T-helper 2 cell treated with Interferon-gamma antibody and Interleukin-4, amounts not matched to agents 5 μg/mL and 100 μg/mL, for 36 hours (primary cell): ENCODE data around the gene MRPL51.

Experiments used
- DNase-seq: peaks from one replicate; pipeline ENCODE4 v3.0.0; 2021; ENCODE audit warnings: low spot score
- H3K27ac Mint-ChIP-seq: one replicate; pipeline ENCODE4 v1.8.0; 2021; ENCODE audit warnings: mild to moderate bottlenecking, mixed read lengths
- H3K27me3 Mint-ChIP-seq: one replicate; pipeline ENCODE4 v1.8.0; 2021; ENCODE audit warnings: low read depth, mixed read lengths
- H3K36me3 Mint-ChIP-seq: one replicate; pipeline ENCODE4 v1.8.0; 2021; ENCODE audit warnings: low read depth, mixed read lengths
- H3K4me1 Mint-ChIP-seq: one replicate; pipeline ENCODE4 v1.8.0; 2021; ENCODE audit warnings: low read depth, mixed read lengths
- H3K4me3 Mint-ChIP-seq: one replicate; pipeline ENCODE4 v1.8.0; 2022; ENCODE audit warnings: mild to moderate bottlenecking, moderate library complexity, mixed read lengths
- H3K9me3 Mint-ChIP-seq: one replicate; pipeline ENCODE4 v1.8.0; 2021; ENCODE audit warnings: mixed read lengths

The MRPL51 gene

DNA sequence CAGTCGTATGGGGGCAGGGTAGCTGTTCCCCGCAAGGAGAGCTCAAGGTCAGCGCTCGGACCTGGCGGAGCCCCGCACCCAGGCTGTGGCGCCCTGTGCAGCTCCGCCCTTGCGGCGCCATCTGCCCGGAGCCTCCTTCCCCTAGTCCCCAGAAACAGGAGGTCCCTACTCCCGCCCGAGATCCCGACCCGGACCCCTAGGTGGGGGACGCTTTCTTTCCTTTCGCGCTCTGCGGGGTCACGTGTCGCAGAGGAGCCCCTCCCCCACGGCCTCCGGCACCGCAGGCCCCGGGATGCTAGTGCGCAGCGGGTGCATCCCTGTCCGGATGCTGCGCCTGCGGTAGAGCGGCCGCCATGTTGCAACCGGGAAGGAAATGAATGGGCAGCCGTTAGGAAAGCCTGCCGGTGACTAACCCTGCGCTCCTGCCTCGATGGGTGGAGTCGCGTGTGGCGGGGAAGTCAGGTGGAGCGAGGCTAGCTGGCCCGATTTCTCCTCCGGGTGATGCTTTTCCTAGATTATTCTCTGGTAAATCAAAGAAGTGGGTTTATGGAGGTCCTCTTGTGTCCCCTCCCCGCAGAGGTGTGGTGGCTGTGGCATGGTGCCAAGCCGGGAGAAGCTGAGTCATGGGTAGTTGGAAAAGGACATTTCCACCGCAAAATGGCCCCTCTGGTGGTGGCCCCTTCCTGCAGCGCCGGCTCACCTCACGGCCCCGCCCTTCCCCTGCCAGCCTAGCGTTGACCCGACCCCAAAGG, 42.1 kb upstream of the MRPL51 start:
- Mint-ChIP-seq H3K9me3 (no peaks in the 10 kb centered on the region), H3K27me3 (no peaks in the 10 kb centered on the region), H3K36me3 (peaks cover 80% of the 10 kb centered on the region), H3K4me3 (peak overlapping the region; percentile 99), H3K27ac (peak overlapping the region; percentile 100), H3K4me1 (peaks cover 47% of the 10 kb centered on the region)
- peak; percentile 83 for DNase-seq

DNA sequence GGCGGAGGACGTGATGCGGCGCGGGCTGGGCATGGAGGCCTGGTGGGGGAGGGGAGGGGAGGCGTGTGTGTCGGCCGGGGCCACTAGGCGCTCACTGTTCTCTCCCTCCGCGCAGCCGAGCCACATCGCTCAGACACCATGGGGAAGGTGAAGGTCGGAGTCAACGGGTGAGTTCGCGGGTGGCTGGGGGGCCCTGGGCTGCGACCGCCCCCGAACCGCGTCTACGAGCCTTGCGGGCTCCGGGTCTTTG, 41.6 kb upstream of the MRPL51 start:
- Mint-ChIP-seq H3K36me3 (peaks cover 84% of the 10 kb centered on the region), H3K27me3 (no peaks in the 10 kb centered on the region), H3K9me3 (no peaks in the 10 kb centered on the region), H3K27ac (peak overlapping the region; percentile 100), H3K4me3 (peak overlapping the region; percentile 99), H3K4me1 (peaks cover 42% of the 10 kb centered on the region)
- DNase-seq: no peak

DNA sequence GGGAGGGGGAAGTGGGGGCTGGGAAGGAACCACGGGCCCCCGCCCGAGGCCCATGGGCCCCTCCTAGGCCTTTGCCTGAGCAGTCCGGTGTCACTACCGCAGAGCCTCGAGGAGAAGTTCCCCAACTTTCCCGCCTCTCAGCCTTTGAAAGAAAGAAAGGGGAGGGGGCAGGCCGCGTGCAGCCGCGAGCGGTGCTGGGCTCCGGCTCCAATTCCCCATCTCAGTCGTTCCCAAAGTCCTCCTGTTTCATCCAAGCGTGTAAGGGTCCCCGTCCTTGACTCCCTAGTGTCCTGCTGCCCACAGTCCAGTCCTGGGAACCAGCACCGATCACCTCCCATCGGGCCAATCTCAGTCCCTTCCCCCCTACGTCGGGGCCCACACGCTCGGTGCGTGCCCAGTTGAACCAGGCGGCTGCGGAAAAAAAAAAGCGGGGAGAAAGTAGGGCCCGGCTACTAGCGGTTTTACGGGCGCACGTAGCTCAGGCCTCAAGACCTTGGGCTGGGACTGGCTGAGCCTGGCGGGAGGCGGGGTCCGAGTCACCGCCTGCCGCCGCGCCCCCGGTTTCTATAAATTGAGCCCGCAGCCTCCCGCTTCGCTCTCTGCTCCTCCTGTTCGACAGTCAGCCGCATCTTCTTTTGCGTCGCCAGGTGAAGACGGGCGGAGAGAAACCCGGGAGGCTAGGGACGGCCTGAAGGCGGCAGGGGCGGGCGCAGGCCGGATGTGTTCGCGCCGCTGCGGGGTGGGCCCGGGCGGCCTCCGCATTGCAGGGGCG, 41.0 kb upstream of the MRPL51 start, which contains the start of gene GAPDH:
TSS of gene GAPDH (plus strand) at position 595 of the 772 bp plus-strand sequence. CDS start 316 bp downstream, outside the sequence.
- Mint-ChIP-seq H3K36me3 (peaks cover 84% of the 10 kb centered on the region), H3K4me3 (peak within 1 kb of the TSS; percentile 99), H3K4me1 (peaks cover 39% of the 10 kb centered on the region), H3K9me3 (no peaks in the 10 kb centered on the region), H3K27me3 (no peaks in the 10 kb centered on the region), H3K27ac (peak within 1 kb of the TSS; percentile 100)
- peak; percentile 92 for DNase-seq

DNA sequence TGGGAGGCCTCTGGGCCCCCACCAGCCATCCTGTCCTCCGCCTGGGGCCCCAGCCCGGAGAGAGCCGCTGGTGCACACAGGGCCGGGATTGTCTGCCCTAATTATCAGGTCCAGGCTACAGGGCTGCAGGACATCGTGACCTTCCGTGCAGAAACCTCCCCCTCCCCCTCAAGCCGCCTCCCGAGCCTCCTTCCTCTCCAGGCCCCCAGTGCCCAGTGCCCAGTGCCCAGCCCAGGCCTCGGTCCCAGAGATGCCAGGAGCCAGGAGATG, 40.5 kb upstream of the MRPL51 start:
- peak overlapping the region; percentile 100 for H3K27ac Mint-ChIP-seq
- H3K36me3 Mint-ChIP-seq: peaks cover 85% of the 10 kb centered on the region
- H3K4me1 Mint-ChIP-seq: peaks cover 37% of the 10 kb centered on the region
- H3K9me3 Mint-ChIP-seq: no peaks in the 10 kb centered on the region
- no peaks in the 10 kb centered on the region for H3K27me3 Mint-ChIP-seq
- DNase-seq: no peak
- peak overlapping the region; percentile 99 for H3K4me3 Mint-ChIP-seq

DNA sequence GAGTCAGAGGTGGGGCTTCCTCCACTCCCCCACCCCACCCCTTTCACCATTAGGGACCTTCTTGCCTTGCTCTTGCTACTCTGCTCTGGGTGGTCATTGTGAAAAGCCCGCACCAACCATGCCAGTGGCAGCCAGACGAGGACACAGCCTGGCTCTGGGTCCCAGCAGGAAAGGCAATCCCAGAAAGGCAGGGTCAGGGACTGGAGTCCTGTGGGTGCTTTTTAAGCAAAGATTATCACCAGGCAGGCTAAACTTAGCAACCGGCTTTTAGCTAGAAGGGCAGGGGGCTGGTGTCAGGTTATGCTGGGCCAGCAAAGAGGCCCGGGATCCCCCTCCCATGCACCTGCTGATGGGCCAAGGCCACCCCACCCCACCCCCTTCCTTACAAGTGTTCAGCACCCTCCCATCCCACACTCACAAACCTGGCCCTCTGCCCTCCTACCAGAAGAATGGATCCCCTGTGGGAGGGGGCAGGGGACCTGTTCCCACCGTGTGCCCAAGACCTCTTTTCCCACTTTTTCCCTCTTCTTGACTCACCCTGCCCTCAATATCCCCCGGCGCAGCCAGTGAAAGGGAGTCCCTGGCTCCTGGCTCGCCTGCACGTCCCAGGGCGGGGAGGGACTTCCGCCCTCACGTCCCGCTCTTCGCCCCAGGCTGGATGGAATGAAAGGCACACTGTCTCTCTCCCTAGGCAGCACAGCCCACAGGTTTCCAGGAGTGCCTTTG, 40.0 kb upstream of the MRPL51 start:
- Mint-ChIP-seq H3K36me3 (peaks cover 85% of the 10 kb centered on the region), H3K27ac (peak overlapping the region; percentile 100), H3K27me3 (no peaks in the 10 kb centered on the region), H3K9me3 (no peaks in the 10 kb centered on the region), H3K4me3 (peak overlapping the region; percentile 99), H3K4me1 (peaks cover 37% of the 10 kb centered on the region)
- DNase-seq: peak; percentile 54

DNA sequence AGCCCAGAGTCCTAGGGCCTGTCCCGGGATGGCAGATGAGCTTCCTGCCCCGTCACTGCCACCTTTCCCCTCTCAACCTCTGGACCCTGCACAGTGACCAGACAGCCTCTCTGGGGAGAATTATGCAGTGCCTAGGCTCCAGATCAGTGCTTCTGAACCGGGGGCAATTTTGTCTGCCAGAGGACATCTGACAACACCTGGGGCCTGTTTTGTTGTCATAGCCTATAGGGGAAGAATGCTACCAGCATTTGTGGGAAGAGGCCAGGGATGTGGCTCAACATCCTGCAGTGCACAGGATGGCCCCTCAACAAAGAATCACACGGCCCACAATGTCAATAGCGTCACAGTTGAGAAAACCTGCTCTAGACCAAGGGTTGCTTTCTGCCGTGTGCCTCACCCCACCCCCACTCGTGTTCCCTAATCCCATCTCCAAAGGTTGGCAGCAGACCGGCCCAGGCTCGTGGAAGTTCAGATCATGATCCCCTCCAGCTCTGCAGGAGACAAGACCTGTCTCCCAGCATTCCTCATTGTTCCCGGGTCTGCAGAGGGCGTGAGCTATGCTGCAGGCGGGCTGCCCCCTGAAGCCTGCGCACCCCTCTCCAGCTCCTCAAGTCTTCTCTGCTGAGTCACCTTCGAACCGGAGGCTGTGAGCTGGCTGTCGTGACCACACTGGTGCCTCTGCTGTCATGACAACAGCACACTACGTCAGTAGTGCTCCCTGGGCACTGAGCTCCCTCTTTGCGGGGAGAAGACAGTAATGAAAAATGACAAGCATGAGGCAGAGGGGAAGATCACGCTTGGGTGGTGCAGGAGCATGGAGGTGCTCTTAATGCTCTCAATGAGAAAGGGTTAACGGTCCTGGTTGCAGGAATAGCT, 39.2 kb upstream of the MRPL51 start:
- Mint-ChIP-seq H3K27me3 (no peaks in the 10 kb centered on the region), H3K9me3 (no peaks in the 10 kb centered on the region), H3K4me3 (peak overlapping the region; percentile 99), H3K36me3 (peaks cover 85% of the 10 kb centered on the region), H3K27ac (peak overlapping the region; percentile 100), H3K4me1 (peaks cover 32% of the 10 kb centered on the region)
- peak; percentile 87 for DNase-seq

DNA sequence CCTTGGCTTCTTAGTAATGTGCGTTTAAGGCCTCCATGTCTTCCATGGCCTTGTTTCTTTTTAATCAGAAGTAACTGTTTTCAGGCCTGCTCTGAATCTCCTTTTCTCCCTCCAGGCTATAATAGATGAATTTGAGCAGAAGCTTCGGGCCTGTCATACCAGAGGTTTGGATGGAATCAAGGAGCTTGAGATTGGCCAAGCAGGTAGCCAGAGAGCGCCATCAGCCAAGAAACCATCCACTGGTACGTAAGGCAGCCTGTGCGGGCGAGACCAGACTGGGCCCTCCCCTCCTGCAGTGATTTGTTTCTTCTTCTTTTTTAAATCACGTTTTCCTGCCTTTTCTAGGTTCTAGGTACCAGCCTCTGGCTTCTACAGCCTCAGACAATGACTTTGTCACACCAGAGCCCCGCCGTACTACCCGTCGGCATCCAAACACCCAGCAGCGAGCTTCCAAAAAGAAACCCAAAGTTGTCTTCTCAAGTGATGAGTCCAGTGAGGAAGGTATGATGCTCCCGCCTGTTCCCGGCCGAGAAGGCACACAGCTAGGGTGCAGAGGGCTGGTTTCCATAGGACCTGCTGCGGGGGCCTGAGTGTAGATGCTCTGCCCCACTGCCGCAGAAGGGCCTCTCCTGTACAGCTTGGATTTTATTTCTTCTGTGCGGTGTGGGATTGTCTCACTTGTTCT, 37.7 kb upstream of the MRPL51 start:
- Mint-ChIP-seq H3K27ac (peak overlapping the region; percentile 17), H3K9me3 (no peaks in the 10 kb centered on the region), H3K4me1 (peaks cover 23% of the 10 kb centered on the region), H3K4me3 (peak overlapping the region; percentile 4), H3K27me3 (no peaks in the 10 kb centered on the region), H3K36me3 (peaks cover 82% of the 10 kb centered on the region)
- no peak for DNase-seq

DNA sequence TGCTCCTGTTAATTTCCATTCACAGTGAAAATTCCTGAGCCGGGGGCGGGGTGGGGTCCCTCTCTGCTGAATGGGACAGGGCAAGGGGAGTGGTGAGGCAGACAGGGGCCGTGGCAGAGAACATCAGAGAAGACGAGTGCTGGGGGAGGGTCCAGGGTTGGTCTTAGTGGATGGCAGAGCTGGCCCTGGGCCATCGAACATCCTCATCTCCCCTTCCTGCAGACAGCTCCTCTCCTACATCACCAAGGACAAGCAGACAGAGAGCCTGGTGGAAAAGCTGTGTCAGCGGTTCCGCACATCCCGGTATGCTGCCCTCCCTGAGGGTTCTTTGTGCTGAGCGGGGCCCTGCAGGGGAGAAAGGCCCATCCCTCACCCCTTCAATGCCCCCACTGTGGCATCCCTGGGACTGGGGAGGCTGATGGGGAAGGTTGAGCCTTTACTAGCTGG, 36.3 kb upstream of the MRPL51 start:
- DNase-seq: no peak
- no peaks in the 10 kb centered on the region for H3K9me3 Mint-ChIP-seq
- no peaks in the 10 kb centered on the region for H3K27me3 Mint-ChIP-seq
- H3K36me3 Mint-ChIP-seq: peaks cover 84% of the 10 kb centered on the region
- no peak overlapping the region for H3K27ac Mint-ChIP-seq
- peaks cover 21% of the 10 kb centered on the region for H3K4me1 Mint-ChIP-seq
- H3K4me3 Mint-ChIP-seq: no peak overlapping the region

DNA sequence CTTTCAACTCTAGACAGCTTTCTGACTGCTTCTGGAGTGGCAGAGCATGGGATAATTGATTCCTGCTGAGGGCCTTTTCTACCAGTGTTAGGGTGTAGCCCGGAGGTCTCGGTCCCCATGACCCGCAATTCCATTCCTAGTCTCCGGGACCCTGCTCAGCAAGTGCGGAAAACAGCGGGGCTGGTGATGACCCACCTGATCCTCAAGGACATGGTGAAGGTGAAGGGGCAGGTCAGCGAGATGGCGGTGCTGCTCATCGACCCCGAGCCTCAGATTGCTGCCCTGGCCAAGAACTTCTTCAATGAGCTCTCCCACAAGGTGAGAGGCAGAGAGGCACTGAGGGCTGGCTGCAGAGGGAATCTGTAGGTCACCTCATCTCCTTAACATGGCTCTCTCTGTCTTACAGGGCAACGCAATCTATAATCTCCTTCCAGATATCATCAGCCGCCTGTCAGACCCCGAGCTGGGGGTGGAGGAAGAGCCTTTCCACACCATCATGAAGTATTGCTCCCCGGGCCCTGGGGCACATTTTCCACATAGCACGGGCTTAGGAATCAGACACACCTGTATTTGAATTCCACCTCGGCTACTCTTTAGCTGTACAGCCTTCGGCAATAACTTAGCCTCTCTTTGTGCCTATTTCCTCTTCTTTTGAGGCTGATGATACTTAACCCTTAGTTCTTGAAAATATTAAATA, 35.6 kb upstream of the MRPL51 start:
- no peak for DNase-seq
- no peaks in the 10 kb centered on the region for H3K27me3 Mint-ChIP-seq
- H3K27ac Mint-ChIP-seq: no peak overlapping the region
- peaks cover 88% of the 10 kb centered on the region for H3K36me3 Mint-ChIP-seq
- peaks cover 18% of the 10 kb centered on the region for H3K4me1 Mint-ChIP-seq
- no peaks in the 10 kb centered on the region for H3K9me3 Mint-ChIP-seq
- H3K4me3 Mint-ChIP-seq: no peak overlapping the region

DNA sequence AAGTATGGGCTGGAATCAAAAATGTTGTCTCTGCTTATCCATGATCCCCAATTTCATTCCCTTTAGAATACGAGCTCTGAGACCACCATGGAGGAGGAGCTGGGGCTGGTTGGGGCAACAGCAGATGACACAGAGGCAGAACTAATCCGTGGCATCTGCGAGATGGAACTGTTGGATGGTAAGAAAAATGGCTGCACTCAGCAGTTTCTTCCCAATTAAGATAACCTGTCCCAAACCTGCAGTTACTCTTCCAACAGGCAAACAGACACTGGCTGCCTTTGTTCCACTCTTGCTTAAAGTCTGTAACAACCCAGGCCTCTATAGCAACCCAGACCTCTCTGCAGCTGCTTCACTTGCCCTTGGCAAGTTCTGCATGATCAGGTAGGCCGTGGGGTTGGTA, 34.6 kb upstream of the MRPL51 start:
- H3K27me3 Mint-ChIP-seq: no peaks in the 10 kb centered on the region
- no peak for DNase-seq
- H3K27ac Mint-ChIP-seq: no peak overlapping the region
- peaks cover 13% of the 10 kb centered on the region for H3K4me1 Mint-ChIP-seq
- H3K4me3 Mint-ChIP-seq: no peak overlapping the region
- no peaks in the 10 kb centered on the region for H3K9me3 Mint-ChIP-seq
- peaks cover 92% of the 10 kb centered on the region for H3K36me3 Mint-ChIP-seq

DNA sequence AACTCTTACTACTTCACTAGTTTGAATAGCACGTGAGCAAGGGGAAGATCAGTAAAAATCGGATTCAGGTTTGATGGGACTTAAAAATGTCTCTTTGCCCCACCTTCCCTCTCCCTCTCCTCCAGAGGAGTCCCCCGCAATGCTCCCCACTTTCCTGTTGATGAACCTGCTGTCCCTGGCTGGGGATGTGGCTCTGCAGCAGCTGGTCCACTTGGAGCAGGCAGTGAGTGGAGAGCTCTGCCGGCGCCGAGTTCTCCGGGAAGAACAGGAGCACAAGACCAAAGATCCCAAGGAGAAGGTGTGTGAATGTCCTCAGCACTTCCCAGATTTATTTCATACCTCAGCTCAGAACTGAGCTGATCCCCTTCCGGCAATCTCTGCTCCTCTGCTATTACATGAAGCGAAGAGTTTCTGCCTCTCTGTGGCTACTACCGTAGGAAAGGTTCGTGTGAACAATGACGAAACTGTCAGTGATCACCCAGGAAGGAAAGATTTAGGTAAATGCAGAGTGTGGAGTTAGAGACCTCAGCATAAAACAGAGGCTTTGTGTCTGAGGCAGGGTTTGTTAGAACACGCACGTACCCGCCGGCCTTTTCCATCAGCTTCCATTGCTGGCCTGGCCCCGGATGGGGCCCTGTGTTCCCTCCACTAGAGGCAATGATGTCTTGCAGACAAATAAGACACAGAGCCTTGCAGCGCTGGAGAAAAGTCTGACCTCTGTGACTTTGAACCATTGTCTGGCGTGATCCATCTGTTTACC, 33.9 kb upstream of the MRPL51 start:
- H3K36me3 Mint-ChIP-seq: peaks cover 92% of the 10 kb centered on the region
- H3K4me1 Mint-ChIP-seq: peaks cover 5% of the 10 kb centered on the region
- H3K4me3 Mint-ChIP-seq: no peak overlapping the region
- H3K27me3 Mint-ChIP-seq: no peaks in the 10 kb centered on the region
- no peak overlapping the region for H3K27ac Mint-ChIP-seq
- no peaks in the 10 kb centered on the region for H3K9me3 Mint-ChIP-seq
- no peak for DNase-seq

DNA sequence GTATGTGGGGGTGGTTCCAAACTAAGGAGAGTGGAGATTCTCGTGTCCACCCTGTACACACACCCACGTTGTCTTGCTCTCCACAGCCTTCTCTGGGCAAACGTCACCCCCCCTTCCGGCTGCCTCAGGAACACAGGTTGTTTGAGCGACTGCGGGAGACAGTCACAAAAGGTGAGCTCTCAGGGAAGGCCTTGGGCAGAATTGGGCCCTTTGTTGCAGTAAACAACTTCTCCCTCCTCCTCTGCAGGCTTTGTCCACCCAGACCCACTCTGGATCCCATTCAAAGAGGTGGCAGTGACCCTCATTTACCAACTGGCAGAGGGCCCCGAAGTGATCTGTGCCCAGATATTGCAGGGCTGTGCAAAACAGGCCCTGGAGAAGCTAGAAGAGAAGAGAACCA, 33.1 kb upstream of the MRPL51 start:
- peaks cover 3% of the 10 kb centered on the region for H3K4me1 Mint-ChIP-seq
- peaks cover 93% of the 10 kb centered on the region for H3K36me3 Mint-ChIP-seq
- no peak overlapping the region for H3K27ac Mint-ChIP-seq

More for the DNA sequence above, 33.1 kb upstream of the MRPL51 start:
- no peak for DNase-seq
- H3K4me3 Mint-ChIP-seq: no peak overlapping the region
- no peaks in the 10 kb centered on the region for H3K27me3 Mint-ChIP-seq
- no peaks in the 10 kb centered on the region for H3K9me3 Mint-ChIP-seq
